ENCODE results near the gene KRT84.

DNA sequence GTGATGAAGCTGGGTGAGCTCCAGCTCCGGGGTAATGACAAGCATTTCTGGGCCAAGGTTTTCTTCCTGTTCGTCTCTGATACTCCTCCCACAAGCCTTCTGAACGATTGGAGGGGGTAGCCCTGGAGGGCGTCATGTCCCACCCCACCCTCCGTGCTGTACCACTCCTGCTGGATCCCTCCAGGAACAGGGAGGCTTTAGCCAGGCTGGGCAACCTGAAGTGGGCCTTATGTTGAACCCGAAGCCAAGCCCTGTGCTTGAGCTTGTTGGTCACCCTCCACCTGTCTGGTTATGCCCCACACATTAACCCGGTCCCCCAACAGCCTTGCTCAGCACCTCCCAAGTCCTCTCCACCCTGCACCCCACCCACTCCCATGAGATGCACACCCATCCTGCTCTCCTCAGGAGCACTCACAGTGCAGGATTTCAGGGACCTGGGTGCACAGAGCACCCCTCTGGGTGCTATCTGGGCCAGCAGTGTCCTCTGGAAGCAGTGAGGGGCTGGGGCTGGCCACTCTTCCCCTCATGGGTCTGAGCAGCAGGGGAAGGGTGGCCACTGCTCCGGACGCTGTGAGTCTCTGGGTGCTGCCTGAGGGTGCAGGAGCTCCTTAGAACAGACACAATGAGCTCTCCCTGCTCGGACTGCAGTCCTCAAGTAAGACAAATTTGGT, 57.5 kb downstream of the KRT84 start:
- TF ChIP-seq KLF1 (tag; IDR thresholded peaks at IDR 0.05) (no peak), SP2 (IDR thresholded peaks at IDR 0.05; ENCODE audit: extremely low read depth, low read depth, low read length, poor library complexity, severe bottlenecking) (no peak), POLR2AphosphoS5 (IDR thresholded peaks at IDR 0.05; ENCODE audit: control insufficient read depth, insufficient read depth, low read depth, low read length) (no peak), ZNF3 (CRISPR knock-in tag; IDR thresholded peaks at IDR 0.05) (no peak), RFX5 (IDR thresholded peaks at IDR 0.05; ENCODE audit: low read depth, low read length) (no peak), NCOR1 (IDR thresholded peaks at IDR 0.05) (no peak), MITF (IDR thresholded peaks at IDR 0.05) (no peak)
- TF ChIP-seq, protein P1, sequence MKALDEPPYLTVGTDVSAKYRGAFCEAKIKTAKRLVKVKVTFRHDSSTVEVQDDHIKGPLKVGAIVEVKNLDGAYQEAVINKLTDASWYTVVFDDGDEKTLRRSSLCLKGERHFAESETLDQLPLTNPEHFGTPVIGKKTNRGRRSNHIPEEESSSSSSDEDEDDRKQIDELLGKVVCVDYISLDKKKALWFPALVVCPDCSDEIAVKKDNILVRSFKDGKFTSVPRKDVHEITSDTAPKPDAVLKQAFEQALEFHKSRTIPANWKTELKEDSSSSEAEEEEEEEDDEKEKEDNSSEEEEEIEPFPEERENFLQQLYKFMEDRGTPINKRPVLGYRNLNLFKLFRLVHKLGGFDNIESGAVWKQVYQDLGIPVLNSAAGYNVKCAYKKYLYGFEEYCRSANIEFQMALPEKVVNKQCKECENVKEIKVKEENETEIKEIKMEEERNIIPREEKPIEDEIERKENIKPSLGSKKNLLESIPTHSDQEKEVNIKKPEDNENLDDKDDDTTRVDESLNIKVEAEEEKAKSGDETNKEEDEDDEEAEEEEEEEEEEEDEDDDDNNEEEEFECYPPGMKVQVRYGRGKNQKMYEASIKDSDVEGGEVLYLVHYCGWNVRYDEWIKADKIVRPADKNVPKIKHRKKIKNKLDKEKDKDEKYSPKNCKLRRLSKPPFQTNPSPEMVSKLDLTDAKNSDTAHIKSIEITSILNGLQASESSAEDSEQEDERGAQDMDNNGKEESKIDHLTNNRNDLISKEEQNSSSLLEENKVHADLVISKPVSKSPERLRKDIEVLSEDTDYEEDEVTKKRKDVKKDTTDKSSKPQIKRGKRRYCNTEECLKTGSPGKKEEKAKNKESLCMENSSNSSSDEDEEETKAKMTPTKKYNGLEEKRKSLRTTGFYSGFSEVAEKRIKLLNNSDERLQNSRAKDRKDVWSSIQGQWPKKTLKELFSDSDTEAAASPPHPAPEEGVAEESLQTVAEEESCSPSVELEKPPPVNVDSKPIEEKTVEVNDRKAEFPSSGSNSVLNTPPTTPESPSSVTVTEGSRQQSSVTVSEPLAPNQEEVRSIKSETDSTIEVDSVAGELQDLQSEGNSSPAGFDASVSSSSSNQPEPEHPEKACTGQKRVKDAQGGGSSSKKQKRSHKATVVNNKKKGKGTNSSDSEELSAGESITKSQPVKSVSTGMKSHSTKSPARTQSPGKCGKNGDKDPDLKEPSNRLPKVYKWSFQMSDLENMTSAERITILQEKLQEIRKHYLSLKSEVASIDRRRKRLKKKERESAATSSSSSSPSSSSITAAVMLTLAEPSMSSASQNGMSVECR (CRISPR knock-in tag; IDR thresholded peaks at IDR 0.05), result no peak
- TF ChIP-seq, protein P2, sequence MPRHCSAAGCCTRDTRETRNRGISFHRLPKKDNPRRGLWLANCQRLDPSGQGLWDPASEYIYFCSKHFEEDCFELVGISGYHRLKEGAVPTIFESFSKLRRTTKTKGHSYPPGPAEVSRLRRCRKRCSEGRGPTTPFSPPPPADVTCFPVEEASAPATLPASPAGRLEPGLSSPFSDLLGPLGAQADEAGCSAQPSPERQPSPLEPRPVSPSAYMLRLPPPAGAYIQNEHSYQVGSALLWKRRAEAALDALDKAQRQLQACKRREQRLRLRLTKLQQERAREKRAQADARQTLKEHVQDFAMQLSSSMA (CRISPR knock-in tag; IDR thresholded peaks at IDR 0.05), result no peak
- TF ChIP-seq, protein P3, sequence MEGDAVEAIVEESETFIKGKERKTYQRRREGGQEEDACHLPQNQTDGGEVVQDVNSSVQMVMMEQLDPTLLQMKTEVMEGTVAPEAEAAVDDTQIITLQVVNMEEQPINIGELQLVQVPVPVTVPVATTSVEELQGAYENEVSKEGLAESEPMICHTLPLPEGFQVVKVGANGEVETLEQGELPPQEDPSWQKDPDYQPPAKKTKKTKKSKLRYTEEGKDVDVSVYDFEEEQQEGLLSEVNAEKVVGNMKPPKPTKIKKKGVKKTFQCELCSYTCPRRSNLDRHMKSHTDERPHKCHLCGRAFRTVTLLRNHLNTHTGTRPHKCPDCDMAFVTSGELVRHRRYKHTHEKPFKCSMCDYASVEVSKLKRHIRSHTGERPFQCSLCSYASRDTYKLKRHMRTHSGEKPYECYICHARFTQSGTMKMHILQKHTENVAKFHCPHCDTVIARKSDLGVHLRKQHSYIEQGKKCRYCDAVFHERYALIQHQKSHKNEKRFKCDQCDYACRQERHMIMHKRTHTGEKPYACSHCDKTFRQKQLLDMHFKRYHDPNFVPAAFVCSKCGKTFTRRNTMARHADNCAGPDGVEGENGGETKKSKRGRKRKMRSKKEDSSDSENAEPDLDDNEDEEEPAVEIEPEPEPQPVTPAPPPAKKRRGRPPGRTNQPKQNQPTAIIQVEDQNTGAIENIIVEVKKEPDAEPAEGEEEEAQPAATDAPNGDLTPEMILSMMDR (IDR thresholded peaks at IDR 0.05 in 2 of 3, conservative IDR thresholded peaks at IDR 0.05 in 1 of 3; ENCODE audit: insufficient read depth in 2 of 3, low read depth in 1 of 3, low read length in 3 of 3), result no peak
